ENCODE measurements around the gene CILP. TPM values are rescaled to one million over a fixed set of nuclear protein-coding genes. Genes with fewer than 3 reads are reported as not detected.

The CILP gene
- total RNA-seq, 4 donors from 2014 or later, result 14.4 to 26.9 (median 17.8) TPM

DNA sequence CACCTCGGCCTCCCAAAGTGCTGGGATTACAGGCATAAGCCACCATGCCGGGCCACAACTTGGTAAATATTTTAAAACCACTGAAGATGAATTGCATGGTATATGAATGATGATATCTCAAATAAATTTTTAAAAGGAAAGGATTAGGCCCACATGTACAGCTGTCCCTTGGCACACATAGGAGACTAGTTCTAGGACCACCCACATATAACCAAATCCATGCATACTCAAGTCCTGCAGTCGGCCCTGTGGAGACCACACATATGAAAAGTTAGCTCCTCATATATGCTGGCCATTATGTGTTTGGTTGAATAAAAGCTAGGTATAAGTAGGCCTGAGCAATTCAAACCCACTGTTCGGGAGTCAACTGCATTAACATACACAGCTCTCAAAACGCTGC lies 36.8 kb downstream of the CILP start:
- no peak overlapping the region for H3K4me3 ChIP-seq
- H3K4me1 ChIP-seq, result no peaks in the 10 kb centered on the region
- TF ChIP-seq POLR2A (IDR thresholded peaks at IDR 0.05), result no peak
- TF ChIP-seq, protein P1, sequence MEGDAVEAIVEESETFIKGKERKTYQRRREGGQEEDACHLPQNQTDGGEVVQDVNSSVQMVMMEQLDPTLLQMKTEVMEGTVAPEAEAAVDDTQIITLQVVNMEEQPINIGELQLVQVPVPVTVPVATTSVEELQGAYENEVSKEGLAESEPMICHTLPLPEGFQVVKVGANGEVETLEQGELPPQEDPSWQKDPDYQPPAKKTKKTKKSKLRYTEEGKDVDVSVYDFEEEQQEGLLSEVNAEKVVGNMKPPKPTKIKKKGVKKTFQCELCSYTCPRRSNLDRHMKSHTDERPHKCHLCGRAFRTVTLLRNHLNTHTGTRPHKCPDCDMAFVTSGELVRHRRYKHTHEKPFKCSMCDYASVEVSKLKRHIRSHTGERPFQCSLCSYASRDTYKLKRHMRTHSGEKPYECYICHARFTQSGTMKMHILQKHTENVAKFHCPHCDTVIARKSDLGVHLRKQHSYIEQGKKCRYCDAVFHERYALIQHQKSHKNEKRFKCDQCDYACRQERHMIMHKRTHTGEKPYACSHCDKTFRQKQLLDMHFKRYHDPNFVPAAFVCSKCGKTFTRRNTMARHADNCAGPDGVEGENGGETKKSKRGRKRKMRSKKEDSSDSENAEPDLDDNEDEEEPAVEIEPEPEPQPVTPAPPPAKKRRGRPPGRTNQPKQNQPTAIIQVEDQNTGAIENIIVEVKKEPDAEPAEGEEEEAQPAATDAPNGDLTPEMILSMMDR (IDR thresholded peaks at IDR 0.05), result no peak
- no peaks in the 10 kb centered on the region for H3K27me3 ChIP-seq
- DNase-seq, result no peak
- peaks cover 0 to 89% (median 0%) of the 10 kb centered on the region in 3 donors for H3K36me3 ChIP-seq
- H3K27ac ChIP-seq, result no peak overlapping the region
- H3K9me3 ChIP-seq, result no peaks in the 10 kb centered on the region

- H3K36me3 ChIP-seq, result peaks cover 0 to 79% (median 0%) of the 10 kb centered on the region in 3 donors
- no peak for DNase-seq
- no peaks in the 10 kb centered on the region for H3K4me1 ChIP-seq
- no peak overlapping the region for H3K4me3 ChIP-seq
- H3K27me3 ChIP-seq, result no peaks in the 10 kb centered on the region
- TF ChIP-seq POLR2A (IDR thresholded peaks at IDR 0.05), result no peak
- TF ChIP-seq, protein P1 (IDR thresholded peaks at IDR 0.05), result no peak
- H3K27ac ChIP-seq, result no peak overlapping the region
- H3K9me3 ChIP-seq, result no peaks in the 10 kb centered on the region
These were observed 38.7 kb downstream of the CILP start for GRCh38 chr15:65172531-65172930.

DNA sequence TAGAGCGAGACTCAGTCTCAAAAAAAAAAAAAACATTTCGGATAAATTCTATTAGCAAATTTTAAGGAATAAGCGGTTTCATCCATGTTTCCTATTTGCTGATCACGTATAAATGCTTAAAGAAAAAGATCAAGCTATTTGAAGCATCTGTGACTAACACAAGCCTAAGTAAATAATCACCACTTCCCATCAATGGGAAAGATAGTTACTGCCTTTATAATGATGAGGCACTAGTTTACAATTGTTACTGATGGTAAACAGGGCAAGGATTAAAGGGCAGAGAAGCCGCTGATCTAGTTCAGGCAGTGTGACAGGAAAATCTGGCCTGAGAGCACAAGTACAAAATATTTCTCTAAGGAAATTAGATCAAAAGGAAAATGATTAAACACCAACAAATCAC lies 39.8 kb downstream of the CILP start:
- Histone ChIP-seq H3K36me3 (peaks cover 0 to 76% (median 0%) of the 10 kb centered on the region in 3 donors), H3K27me3 (no peaks in the 10 kb centered on the region), H3K4me3 (no peak overlapping the region), H3K4me1 (no peaks in the 10 kb centered on the region), H3K9me3 (no peaks in the 10 kb centered on the region), H3K27ac (no peak overlapping the region)
- TF ChIP-seq, protein P1 (IDR thresholded peaks at IDR 0.05), result no peak
- no peak for TF ChIP-seq POLR2A (IDR thresholded peaks at IDR 0.05)
- DNase-seq, result no peak

DNA sequence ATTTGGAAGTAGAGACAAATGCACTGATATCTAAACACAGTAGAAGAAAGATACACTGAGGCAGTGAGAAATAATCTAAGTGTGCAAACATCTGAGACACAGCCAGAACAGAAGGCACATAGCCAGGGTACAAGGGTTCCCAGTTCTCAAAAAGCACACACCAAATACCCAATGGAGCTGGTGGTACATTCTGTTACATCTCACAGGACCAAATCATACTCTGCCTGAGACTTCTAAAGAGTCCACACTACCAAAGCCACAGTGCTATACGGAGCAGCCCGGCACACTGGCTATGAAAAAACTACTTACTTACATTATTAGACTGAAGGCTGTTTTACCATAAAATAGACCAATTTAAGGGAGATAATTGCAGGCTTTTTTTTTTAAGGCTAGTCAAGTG lies 45.4 kb downstream of the CILP start:
- no peak for TF ChIP-seq POLR2A (IDR thresholded peaks at IDR 0.05)
- TF ChIP-seq, protein P1 (IDR thresholded peaks at IDR 0.05), result no peak
- no peaks in the 10 kb centered on the region for H3K4me1 ChIP-seq
- H3K27me3 ChIP-seq, result no peaks in the 10 kb centered on the region
- no peak overlapping the region for H3K4me3 ChIP-seq
- H3K27ac ChIP-seq, result no peak overlapping the region
- H3K36me3 ChIP-seq, result peaks cover 0 to 75% (median 0%) of the 10 kb centered on the region in 3 donors
- H3K9me3 ChIP-seq, result no peaks in the 10 kb centered on the region
- DNase-seq, result no peak

DNA sequence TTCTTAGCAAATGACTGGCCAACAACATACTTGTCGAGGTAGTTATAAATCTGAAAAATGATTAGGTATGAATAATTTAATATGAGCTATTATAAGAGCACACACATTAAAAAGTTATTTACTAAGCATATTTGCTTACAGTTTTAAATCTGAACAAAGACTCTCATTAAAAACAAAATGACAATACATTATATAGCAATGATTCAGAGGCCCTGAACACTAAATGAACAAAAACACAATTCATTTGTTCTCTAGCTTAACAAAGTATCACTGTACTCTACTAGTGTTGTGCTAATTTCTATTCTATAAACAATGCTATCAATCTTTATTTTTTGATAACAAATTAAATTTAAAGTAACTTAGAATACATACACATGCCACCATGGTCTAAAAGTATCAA lies 47.1 kb downstream of the CILP start:
- Histone ChIP-seq H3K36me3 (peaks cover 0 to 69% (median 0%) of the 10 kb centered on the region in 3 donors), H3K27me3 (no peaks in the 10 kb centered on the region), H3K9me3 (no peaks in the 10 kb centered on the region), H3K27ac (no peak overlapping the region), H3K4me3 (no peak overlapping the region), H3K4me1 (no peaks in the 10 kb centered on the region)
- no peak for DNase-seq
- no peak for TF ChIP-seq POLR2A (IDR thresholded peaks at IDR 0.05)
- TF ChIP-seq, protein P1 (IDR thresholded peaks at IDR 0.05), result no peak

DNA sequence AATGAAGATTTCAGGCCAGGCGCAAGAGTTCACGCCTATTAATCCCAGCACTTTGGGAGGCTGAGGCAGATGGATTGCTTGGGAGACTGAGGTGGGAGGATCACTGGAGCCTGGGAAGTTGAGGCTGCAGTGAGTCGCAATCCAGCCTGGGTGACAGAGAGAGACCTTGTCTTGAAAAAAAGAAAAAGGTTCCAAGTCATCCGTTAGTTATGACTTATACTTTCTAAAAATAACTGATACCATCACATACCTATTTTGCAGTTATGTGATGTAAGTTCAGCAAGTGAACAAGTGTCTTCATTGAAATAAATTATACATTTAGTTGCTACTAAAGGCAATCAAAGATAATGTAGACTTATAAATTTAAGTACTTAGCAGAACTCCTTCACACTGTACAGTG lies 48.2 kb downstream of the CILP start:
- no peak overlapping the region for H3K27ac ChIP-seq
- H3K27me3 ChIP-seq, result no peaks in the 10 kb centered on the region
- DNase-seq, result no peak
- H3K4me1 ChIP-seq, result no peaks in the 10 kb centered on the region
- H3K9me3 ChIP-seq, result no peaks in the 10 kb centered on the region
- H3K36me3 ChIP-seq, result peaks cover 0 to 73% (median 0%) of the 10 kb centered on the region in 3 donors
- no peak for TF ChIP-seq POLR2A (IDR thresholded peaks at IDR 0.05)
- TF ChIP-seq, protein P1 (IDR thresholded peaks at IDR 0.05), result no peak
- H3K4me3 ChIP-seq, result no peak overlapping the region

Measured in Peyer's patch (tissue), 4 donors.